GM18868 (cell line): ENCODE data around the gene FAM193B.
A peak's percentile ranks its signal among the peaks of the same experiment; 100 is the strongest.

Experiments
- ATAC-seq: cut with Tn5 transposase; IDR thresholded peaks from one replicate; pipeline ENCODE4 v1.9.1; 2021; ENCODE audit warnings: mild to moderate bottlenecking, moderate library complexity; ENCODE audit not compliant: unreplicated experiment

The FAM193B gene

GRCh38 chr5:177472460-177473442 lies 81.6 kb downstream of the FAM193B start:
- peak; percentile 52 for ATAC-seq

DNA sequence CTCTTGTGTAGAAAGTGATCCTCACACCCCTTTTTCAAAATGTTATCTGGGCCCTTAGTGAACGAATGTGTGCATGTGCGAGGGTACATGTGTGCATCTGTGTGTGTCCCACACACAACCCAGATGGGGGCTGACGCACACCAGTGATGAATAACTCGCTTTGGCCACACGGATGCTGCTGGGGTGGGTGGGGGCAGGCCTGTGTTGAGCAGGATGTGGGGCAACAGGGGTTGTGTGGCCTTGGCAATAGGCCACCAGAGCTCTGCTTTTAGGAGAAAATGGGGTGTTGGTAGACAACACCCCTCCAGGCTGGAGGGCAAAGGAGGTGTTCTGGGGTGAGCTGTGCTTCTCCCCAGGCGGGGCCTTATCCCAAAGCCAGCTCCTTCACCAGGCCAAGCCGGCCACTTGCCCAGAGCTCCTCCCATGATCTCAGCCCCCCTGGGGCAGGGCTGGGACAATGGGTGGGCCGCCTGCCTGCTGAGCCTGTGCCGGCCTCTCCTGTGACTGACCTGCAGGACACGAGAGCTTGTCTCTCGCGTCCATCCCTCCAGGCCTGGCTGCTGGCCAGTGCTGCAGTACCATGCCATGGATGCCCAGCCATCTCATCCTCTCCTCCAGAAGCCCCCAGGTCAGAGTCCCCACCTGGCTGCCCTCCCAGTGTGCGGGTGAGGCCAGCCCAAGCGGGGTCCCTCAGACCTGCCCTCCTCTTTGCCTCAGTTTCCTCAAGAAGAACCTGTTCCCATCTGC lies 82.6 kb downstream of the FAM193B start:
- no peak for ATAC-seq

DNA sequence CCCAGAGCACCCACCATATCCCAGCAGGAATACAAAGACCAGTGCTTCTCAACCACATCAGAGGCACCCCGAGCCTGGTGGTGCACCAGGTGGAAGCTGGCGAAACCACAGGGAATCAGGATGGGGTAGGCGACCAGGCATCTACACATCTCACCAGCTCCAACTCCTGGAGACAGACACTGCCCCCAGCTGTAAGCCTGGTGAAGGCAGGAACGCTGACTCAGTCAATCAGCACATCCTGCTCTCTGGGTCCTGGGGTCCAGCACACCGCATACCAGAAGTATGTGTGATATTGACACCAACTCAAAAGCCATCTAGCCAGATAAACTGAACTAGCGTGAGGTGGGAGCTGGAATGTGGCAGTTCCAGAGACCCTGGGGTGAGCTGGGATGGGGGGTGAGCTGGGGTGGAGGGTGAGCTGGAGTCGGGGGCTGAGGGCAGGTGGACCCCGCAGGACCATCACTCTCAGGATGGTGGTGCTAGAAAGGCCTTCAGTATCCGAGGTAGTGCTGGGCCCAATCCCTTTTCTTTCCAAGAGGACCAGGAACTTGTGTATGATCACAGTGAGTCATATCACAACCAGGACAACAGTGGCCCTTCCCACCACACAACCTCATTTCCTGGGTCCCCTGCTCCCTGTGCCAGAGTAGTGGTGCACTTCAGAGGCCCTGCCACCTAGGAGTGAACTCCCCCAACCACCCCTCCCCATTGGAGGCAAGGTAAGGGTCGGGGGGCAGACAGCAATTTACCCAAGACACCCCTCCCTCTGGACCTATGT lies 83.4 kb downstream of the FAM193B start:
- no peak for ATAC-seq
